H1 (cell line): Measurements from ENCODE around the gene UBL5.

ENCODE experiments used
- EP300 ChIP-seq, 2 experiments: IDR thresholded peaks; 1 replicate in 1 of 2; 2 replicates in 1 of 2; pipeline ENCODE4 v1.6.1; 2011 to 2012; ENCODE audit warnings: low read depth in 2 of 2, low read length in 2 of 2, mild to moderate bottlenecking in 2 of 2, borderline replicate concordance in 1 of 2, inconsistent platforms in 1 of 2, moderate library complexity in 1 of 2
- EZH2 ChIP-seq: fragments of 200-600 bp; sonication (generic); IDR thresholded peaks from 2 replicates; pipeline ENCODE4 v1.7.1; 2012; ENCODE audit warnings: low read depth, mild to moderate bottlenecking, moderate library complexity, low read length, inconsistent platforms; ENCODE audit not compliant: severe bottlenecking
- POLR2A ChIP-seq, 2 experiments: IDR thresholded peaks; 1 replicate in 1 of 2; 2 replicates in 1 of 2; pipeline ENCODE4 v1.6.1; 2011; ENCODE audit warnings: low read depth in 2 of 2, low read length in 2 of 2, mild to moderate bottlenecking in 2 of 2; ENCODE audit errors: control extremely low read depth in 1 of 2
- POLR2AphosphoS5 ChIP-seq: IDR thresholded peaks from 2 replicates; pipeline ENCODE4 v1.6.1; 2011; ENCODE audit warnings: low read depth, low read length
- RFX5 ChIP-seq: IDR thresholded peaks from 2 replicates; pipeline ENCODE4 v1.6.1; 2011; ENCODE audit warnings: low read depth, low read length, improper control_type of control experiment, borderline replicate concordance
- SIN3A ChIP-seq, 2 experiments: IDR thresholded peaks in 1 of 2; conservative IDR thresholded peaks in 1 of 2; 2 replicates each; pipeline ENCODE4 v1.6.1; 2011 to 2012; ENCODE audit warnings: low read length in 2 of 2, improper control_type of control experiment in 1 of 2, low read depth in 1 of 2, mild to moderate bottlenecking in 1 of 2
- TAF1 ChIP-seq: IDR thresholded peaks from 2 replicates; pipeline ENCODE4 v1.6.1; 2011; ENCODE audit warnings: mild to moderate bottlenecking, low read depth, low read length
- TF ChIP-seq, protein P1 (sequence below), 3 experiments: IDR thresholded peaks; 1 replicate in 2 of 3; 2 replicates in 1 of 3; pipeline versions ENCODE4 v1.5.1 to v1.6.1; 2011; ENCODE audit warnings: low read length in 3 of 3, mild to moderate bottlenecking in 3 of 3, inconsistent platforms in 2 of 3, low read depth in 1 of 3, moderate library complexity in 1 of 3; ENCODE audit not compliant: insufficient read depth in 1 of 3; ENCODE audit errors: control extremely low read depth in 1 of 3
- TF ChIP-seq, protein P2 (sequence below): IDR thresholded peaks from 2 replicates; pipeline ENCODE4 v1.6.1; 2011; ENCODE audit warnings: low read depth, mild to moderate bottlenecking, low read length; ENCODE audit not compliant: insufficient read depth

DNA sequence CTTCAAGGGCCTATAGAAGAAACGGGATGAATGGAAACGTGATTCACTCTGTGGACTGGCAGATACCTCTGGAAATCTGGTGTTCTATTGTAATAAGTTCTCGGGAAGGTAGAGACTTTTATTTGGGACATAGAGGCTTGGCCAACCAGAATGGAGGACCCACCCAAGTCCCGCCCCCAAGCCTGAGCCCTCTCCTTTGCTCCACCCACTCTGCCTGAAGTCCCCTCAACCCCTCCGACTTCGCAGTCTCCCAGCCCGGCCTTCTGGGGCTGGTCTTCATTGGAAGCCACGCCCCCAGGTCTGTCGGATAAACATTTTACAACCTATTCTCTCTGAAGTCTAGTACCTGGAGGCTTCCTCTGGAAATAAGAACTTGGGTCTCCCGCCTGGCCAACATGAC is 25.7 kb upstream of the UBL5 start:
- TF ChIP-seq, protein P1, sequence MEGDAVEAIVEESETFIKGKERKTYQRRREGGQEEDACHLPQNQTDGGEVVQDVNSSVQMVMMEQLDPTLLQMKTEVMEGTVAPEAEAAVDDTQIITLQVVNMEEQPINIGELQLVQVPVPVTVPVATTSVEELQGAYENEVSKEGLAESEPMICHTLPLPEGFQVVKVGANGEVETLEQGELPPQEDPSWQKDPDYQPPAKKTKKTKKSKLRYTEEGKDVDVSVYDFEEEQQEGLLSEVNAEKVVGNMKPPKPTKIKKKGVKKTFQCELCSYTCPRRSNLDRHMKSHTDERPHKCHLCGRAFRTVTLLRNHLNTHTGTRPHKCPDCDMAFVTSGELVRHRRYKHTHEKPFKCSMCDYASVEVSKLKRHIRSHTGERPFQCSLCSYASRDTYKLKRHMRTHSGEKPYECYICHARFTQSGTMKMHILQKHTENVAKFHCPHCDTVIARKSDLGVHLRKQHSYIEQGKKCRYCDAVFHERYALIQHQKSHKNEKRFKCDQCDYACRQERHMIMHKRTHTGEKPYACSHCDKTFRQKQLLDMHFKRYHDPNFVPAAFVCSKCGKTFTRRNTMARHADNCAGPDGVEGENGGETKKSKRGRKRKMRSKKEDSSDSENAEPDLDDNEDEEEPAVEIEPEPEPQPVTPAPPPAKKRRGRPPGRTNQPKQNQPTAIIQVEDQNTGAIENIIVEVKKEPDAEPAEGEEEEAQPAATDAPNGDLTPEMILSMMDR (IDR thresholded peaks at IDR 0.05; ENCODE audit: control extremely low read depth in 1 of 3, insufficient read depth in 1 of 3, low read depth in 1 of 3, low read length in 3 of 3) = no peak
- TF ChIP-seq TAF1 (no peak), POLR2AphosphoS5 (no peak), RFX5 (no peak), POLR2A (IDR thresholded peaks at IDR 0.05; ENCODE audit: control extremely low read depth in 1 of 2, low read depth in 2 of 2, low read length in 2 of 2) (no peak), EZH2 (no peak), EP300 (IDR thresholded peaks at IDR 0.05; ENCODE audit: borderline replicate concordance in 1 of 2, low read depth in 2 of 2, low read length in 2 of 2) (no peak), SIN3A (conservative IDR thresholded peaks at IDR 0.05 in 1 of 2, IDR thresholded peaks at IDR 0.05 in 1 of 2; ENCODE audit: low read depth in 1 of 2, low read length in 2 of 2) (no peak)
- TF ChIP-seq, protein P2, sequence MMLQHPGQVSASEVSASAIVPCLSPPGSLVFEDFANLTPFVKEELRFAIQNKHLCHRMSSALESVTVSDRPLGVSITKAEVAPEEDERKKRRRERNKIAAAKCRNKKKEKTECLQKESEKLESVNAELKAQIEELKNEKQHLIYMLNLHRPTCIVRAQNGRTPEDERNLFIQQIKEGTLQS = no peak
